ENCODE data around the gene DPPA4. TPM values are rescaled to one million over a fixed set of nuclear protein-coding genes. Genes with fewer than 3 reads are reported as not detected.
"Not testable (repeated sequence)": the region's sequence is repeated elsewhere in the genome, so short reads cannot be mapped to it uniquely, and the experiment has no call there.

DPPA4 gene
- total RNA-seq, 1 donor from 2014 or later: 215 TPM

- Mint-ChIP-seq H3K27me3 (ENCODE audit: insufficient read depth, low read depth) (peaks cover 3% of the 10 kb centered on the region), H3K4me3 (no peak overlapping the region), H3K9me3 (no peaks in the 10 kb centered on the region), H3K4me1 (no peaks in the 10 kb centered on the region), H3K36me3 (no peaks in the 10 kb centered on the region), H3K27ac (no peak overlapping the region)
- Histone ChIP-seq H2AFZ (replicated peaks) (no peak overlapping the region), H3K4me3 (no peak overlapping the region), H3K4me1 (no peaks in the 10 kb centered on the region), H4K20me1 (ENCODE audit: low read depth) (no peaks in the 10 kb centered on the region), H3F3A (ENCODE audit: low read depth) (no peaks in the 10 kb centered on the region), H3K36me3 (no peaks in the 10 kb centered on the region), H3K4me2 (no peak overlapping the region), H3K79me2 (ENCODE audit: low read depth) (no peaks in the 10 kb centered on the region), H3K27me3 (no peaks in the 10 kb centered on the region), H3K27ac (no peak overlapping the region), H3K9me3 (ENCODE audit: low read depth) (no peaks in the 10 kb centered on the region), H3K9ac (no peak overlapping the region)
- TF ChIP-seq EZH2phosphoT487 (IDR thresholded peaks at IDR 0.05) (no peak), EZH2 (IDR thresholded peaks at IDR 0.05) (no peak)
- DNase-seq (ENCODE audit: low spot score): no peak
These were observed 26.3 kb upstream of the DPPA4 start for GRCh38 chr3:109363634-109364033.

- H3K4me3 Mint-ChIP-seq: no peak overlapping the region
- H3K9me3 Mint-ChIP-seq: no peaks in the 10 kb centered on the region
- Histone ChIP-seq H3K4me1 (no peaks in the 10 kb centered on the region), H3K27me3 (no peaks in the 10 kb centered on the region), H3F3A (ENCODE audit: low read depth) (peaks cover under 1% of the 10 kb centered on the region), H4K20me1 (ENCODE audit: low read depth) (no peaks in the 10 kb centered on the region), H3K36me3 (no peaks in the 10 kb centered on the region), H3K4me3 (no peak overlapping the region), H2AFZ (replicated peaks) (no peak overlapping the region), H3K79me2 (ENCODE audit: low read depth) (no peaks in the 10 kb centered on the region), H3K9me3 (ENCODE audit: low read depth) (no peaks in the 10 kb centered on the region), H3K9ac (no peak overlapping the region), H3K27ac (no peak overlapping the region), H3K4me2 (no peak overlapping the region)
- H3K27ac Mint-ChIP-seq: no peak overlapping the region
- peaks cover 4% of the 10 kb centered on the region for H3K27me3 Mint-ChIP-seq (ENCODE audit: insufficient read depth, low read depth)
- no peaks in the 10 kb centered on the region for H3K36me3 Mint-ChIP-seq
- TF ChIP-seq EZH2phosphoT487 (IDR thresholded peaks at IDR 0.05): no peak
- no peak for TF ChIP-seq CTCF (IDR thresholded peaks at IDR 0.05)
- TF ChIP-seq EZH2 (IDR thresholded peaks at IDR 0.05): no peak
- no peaks in the 10 kb centered on the region for H3K4me1 Mint-ChIP-seq
- DNase-seq (ENCODE audit: low spot score): no peak
These were observed 25.5 kb upstream of the DPPA4 start for GRCh38 chr3:109362823-109363222.

GRCh38 chr3:109358809-109359208, 21.5 kb upstream of the DPPA4 start:
- not testable (repeated sequence) for H3K27ac ChIP-seq; H3K36me3 ChIP-seq; H3K9ac ChIP-seq; H3K27ac Mint-ChIP-seq; H3K79me2 ChIP-seq (ENCODE audit: low read depth); H3K36me3 Mint-ChIP-seq; H3K4me3 ChIP-seq; H2AFZ ChIP-seq (replicated peaks); DNase-seq (ENCODE audit: low spot score); H3K27me3 Mint-ChIP-seq (ENCODE audit: insufficient read depth, low read depth); H3K9me3 ChIP-seq (ENCODE audit: low read depth); H3K27me3 ChIP-seq; H3K4me2 ChIP-seq; H3K4me3 Mint-ChIP-seq; H4K20me1 ChIP-seq (ENCODE audit: low read depth); H3K9me3 Mint-ChIP-seq
- Histone ChIP-seq H3K4me1 (peaks cover 28% of the 10 kb centered on the region), H3F3A (ENCODE audit: low read depth) (peaks cover 30% of the 10 kb centered on the region)
- peaks cover 30% of the 10 kb centered on the region for H3K4me1 Mint-ChIP-seq

- Mint-ChIP-seq H3K27ac (no peak overlapping the region), H3K4me3 (peak overlapping the region; percentile 4), H3K27me3 (ENCODE audit: insufficient read depth, low read depth) (peaks cover 2% of the 10 kb centered on the region), H3K4me1 (peaks cover 38% of the 10 kb centered on the region), H3K36me3 (peaks cover 2% of the 10 kb centered on the region), H3K9me3 (no peaks in the 10 kb centered on the region)
- Histone ChIP-seq H3K9me3 (ENCODE audit: low read depth) (no peaks in the 10 kb centered on the region), H3K27ac (peak overlapping the region; percentile 98), H3K36me3 (no peaks in the 10 kb centered on the region), H2AFZ (replicated peaks) (no peak overlapping the region), H3K9ac (no peak overlapping the region), H3K4me3 (peak overlapping the region; percentile 41), H3K27me3 (no peaks in the 10 kb centered on the region), H3F3A (ENCODE audit: low read depth) (peaks cover 30% of the 10 kb centered on the region), H4K20me1 (ENCODE audit: low read depth) (no peaks in the 10 kb centered on the region), H3K4me1 (peaks cover 28% of the 10 kb centered on the region), H3K4me2 (peak overlapping the region; percentile 87), H3K79me2 (ENCODE audit: low read depth) (no peaks in the 10 kb centered on the region)
- DNase-seq (ENCODE audit: low spot score): no peak
- no peak for TF ChIP-seq EZH2 (IDR thresholded peaks at IDR 0.05)
- no peak for TF ChIP-seq CTCF (IDR thresholded peaks at IDR 0.05)
- no peak for TF ChIP-seq EZH2phosphoT487 (IDR thresholded peaks at IDR 0.05)
These were observed 19.3 kb upstream of the DPPA4 start for GRCh38 chr3:109356442-109357155.
